Pancreas (tissue), 10 donors: ENCODE measurements around the gene LIPE. TPM values are rescaled to one million over a fixed set of nuclear protein-coding genes. Genes with fewer than 3 reads are reported as not detected.
"Not testable (repeated sequence)": the region's sequence is repeated elsewhere in the genome, so short reads cannot be mapped to it uniquely, and the experiment has no call there.

Source experiments
- ATAC-seq, 4 donors: fragments of 200-7000 bp; cut with Tn5 transposase; one replicate each; pipeline versions ENCODE4 v1.8.0 to v1.9.1; 2020; ENCODE audit warnings: mild to moderate bottlenecking in 4 of 4, moderate library complexity in 4 of 4
- DNase-seq, 6 donors: peaks; one replicate each; pipeline ENCODE4 v3.0.0-alpha.2; 2020
- FAIRE-seq: peaks from 2 replicates; lab custom pipeline; 2012; peaks lifted over from hg19 to GRCh38; lab: Jason Lieb, UNC
- H3K27ac ChIP-seq, 4 donors: fragments of 200-600 bp; sonication (generic); 1 replicate in 3 of 4; 2 replicates in 1 of 4; pipeline versions ENCODE4 v1.5.0 to v1.8.0; 2020
- H3K27me3 ChIP-seq, 4 donors: fragments of 200-600 bp; one replicate each; pipeline ENCODE4 v1.8.0; 2021
- H3K36me3 ChIP-seq, 3 donors: fragments of 200-600 bp; sonication (generic) in 1 of 3; one replicate each; pipeline versions ENCODE4 v1.5.0 to v1.8.0; 2020 to 2021
- H3K4me1 ChIP-seq, 3 donors: fragments of 200-600 bp; one replicate each; pipeline ENCODE4 v1.8.0; 2021
- H3K4me3 ChIP-seq, 4 donors: fragments of 200-600 bp; sonication (generic) in 2 of 4; one replicate each; pipeline versions ENCODE4 v1.5.0 to v1.8.0; 2020 to 2021
- H3K9me3 ChIP-seq, 4 donors: fragments of 200-600 bp; one replicate each; pipeline ENCODE4 v1.8.0; 2021
- CTCF ChIP-seq, 4 donors: fragments of 200-600 bp; sonication (generic) in 3 of 4; IDR thresholded peaks; one replicate each; pipeline versions ENCODE4 v1.5.0 to v1.8.0; 2021; ENCODE audit warnings: antibody characterized with exemption in 4 of 4
- WGBS, 2 donors: extraction: QIAGEN DNeasy Blood & Tissue Kit; methylation state at CpG; one replicate each; pipeline ENCODE4 v1.1.7; 2013; 5-methylcytosine and 5-hydroxymethylcytosine counted together
- intact Hi-C, 3 donors: fragments of 100-400 bp; cut with DNase I; formaldehyde crosslinking; loops; one replicate each; pipeline versions ENCODE4 v1.11.1 to v1.14.2; 2022
- polyA plus RNA-seq, 2 donors: library from polyadenylated mRNA; stranded (reverse); fragments of 200-250 nt; gene quantifications; one replicate each; pipeline ENCODE4 v1.2.3, GENCODE V29; 2013
- total RNA-seq, 6 donors: library from RNA; stranded (reverse); fragmentation: NEBNext Ultra II Directional in 4 of 6; extraction: Animal tissue kit (Norgen Biotek cat#: 25700) in 4 of 6; gene quantifications; one replicate each; pipeline versions ENCODE4 v1.2.1 to v1.2.4, GENCODE V29; 2021 to 2023
- donor health status: healthy with polysubstance abuse.
- donor health status: DM: no; HTN: no; CAD: no; lungs with moderate emphysema.
- donor health status: DM: no; HTN: no; CAD: no.
- donor health status: control.
- donor health status: control.
- donor health status: Bipolar disorder and iron deficiency.
- donor health status: DM: yes; HTN: yes; CAD: no.
- donor health status: DM: no; HTN: no; CAD: no.
- donor health status: DM: no; HTN: no; CAD: no.
- donor health status: DM: yes; HTN: yes; CAD: no.

LIPE gene
- total and polyA plus RNA-seq, 8 donors: 1.6 to 38.3 (median 5.6) TPM

GRCh38 chr19:42466521-42467182 lies 39.5 kb upstream of the LIPE start:
- no peaks in the 10 kb centered on the region for H3K36me3 ChIP-seq
- no peaks in the 10 kb centered on the region for H3K9me3 ChIP-seq
- TF ChIP-seq CTCF (IDR thresholded peaks at IDR 0.05): no peak
- FAIRE-seq (no peak), ATAC-seq (no peak), DNase-seq (no peak)
- no peak overlapping the region for H3K4me3 ChIP-seq
- intact Hi-C loops: no loop called here
- no peak overlapping the region for H3K27ac ChIP-seq
- no peaks in the 10 kb centered on the region for H3K4me1 ChIP-seq
- 70 to 72% methylated on average over 5 of the region's 5 CpGs for WGBS, 2 donors
- no peaks in the 10 kb centered on the region for H3K27me3 ChIP-seq

- H3K4me1 ChIP-seq: no peaks in the 10 kb centered on the region
- no peak overlapping the region for H3K27ac ChIP-seq
- 76 to 82% methylated on average over 5 of the region's 5 CpGs for WGBS, 2 donors
- TF ChIP-seq CTCF (IDR thresholded peaks at IDR 0.05): no peak
- intact Hi-C loops: no loop called here
- H3K36me3 ChIP-seq: no peaks in the 10 kb centered on the region
- H3K27me3 ChIP-seq: no peaks in the 10 kb centered on the region
- no peaks in the 10 kb centered on the region for H3K9me3 ChIP-seq
- DNase-seq: no peak
- no peak for ATAC-seq
- no peak overlapping the region for H3K4me3 ChIP-seq
- FAIRE-seq: no peak
Observed at GRCh38 chr19:42465827-42466280, 38.7 kb upstream of the LIPE start.

GRCh38 chr19:42461700-42462324 lies 34.6 kb upstream of the LIPE start:
- Histone ChIP-seq H3K4me3 (no peak overlapping the region), H3K36me3 (no peaks in the 10 kb centered on the region), H3K27me3 (no peaks in the 10 kb centered on the region), H3K27ac (no peak overlapping the region), H3K4me1 (no peaks in the 10 kb centered on the region), H3K9me3 (no peaks in the 10 kb centered on the region)
- intact Hi-C loops: no loop called here
- TF ChIP-seq CTCF (IDR thresholded peaks at IDR 0.05): no peak
- WGBS, 2 donors: 59 to 69% methylated on average over 4 of the region's 4 CpGs
- no peak for DNase-seq
- no peak for FAIRE-seq
- peak in 2 of 4 donors; percentile 24 to 57 for ATAC-seq

- H3K27ac ChIP-seq, ATAC-seq, H3K27me3 ChIP-seq, H3K4me3 ChIP-seq, H3K4me1 ChIP-seq, FAIRE-seq, DNase-seq, intact Hi-C loops, H3K9me3 ChIP-seq, H3K36me3 ChIP-seq: not testable (repeated sequence)
- WGBS, 2 donors: 81 to 92% methylated on average over 8 of the region's 8 CpGs
Observed at GRCh38 chr19:42461231-42461630, 34.0 kb upstream of the LIPE start.

GRCh38 chr19:42459926-42460325 lies 32.7 kb upstream of the LIPE start:
- Histone ChIP-seq H3K4me3 (no peak overlapping the region), H3K27ac (no peak overlapping the region), H3K9me3 (no peaks in the 10 kb centered on the region), H3K36me3 (no peaks in the 10 kb centered on the region), H3K27me3 (no peaks in the 10 kb centered on the region), H3K4me1 (no peaks in the 10 kb centered on the region)
- WGBS, 2 donors: 78 to 82% methylated on average over 2 of the region's 2 CpGs
- no peak for FAIRE-seq
- intact Hi-C loops: no loop called here
- no peak for TF ChIP-seq CTCF (IDR thresholded peaks at IDR 0.05)
- no peak for ATAC-seq
- DNase-seq: no peak
